GM12878 (cell line): ENCODE results near the gene CCS. TPM values are rescaled to one million over a fixed set of nuclear protein-coding genes. Genes with fewer than 3 reads are reported as not detected.

Experiments used
- ATAC-seq: fragments of 200-7000 bp; cut with Tn5 transposase; 3 replicates; pipeline ENCODE4 v1.9.1; 2020; ENCODE audit warnings: mild to moderate bottlenecking, moderate library complexity
- BruUV-seq: library from RNA; stranded (reverse); fragments of 400-500 nt; replicated peaks from 2 replicates; lab custom pipeline; 2021; lab: Mats Ljungman, UMichigan
- CTCF ChIA-PET: fragments of 300-600 bp; sonication (Branson Sonifier 250); formaldehyde crosslinking; extraction: SDS; loops from one replicate; lab custom pipeline; 2021; ENCODE audit warnings: inconsistent platforms; lab: Yijun Ruan, JAX
- POLR2A ChIA-PET: fragments of 350-600 bp; formaldehyde crosslinking; extraction: SDS; loops from one replicate; lab custom pipeline; 2021; ENCODE audit warnings: inconsistent platforms; lab: Charles Lee
- RAD21 ChIA-PET: fragments of 300-600 bp; sonication (Branson Sonifier 250); formaldehyde crosslinking; loops from one replicate; lab custom pipeline; 2023; ENCODE audit warnings: antibody characterized with exemption; ENCODE audit not compliant: unreplicated experiment; lab: Charles Lee
- SMC1A ChIA-PET: fragments of 300-600 bp; sonication (Branson Sonifier 250); formaldehyde crosslinking; loops from one replicate; lab custom pipeline; 2023; ENCODE audit not compliant: unreplicated experiment, uncharacterized antibody; lab: Charles Lee
- DNase-seq: peaks from one replicate; pipeline ENCODE4 v3.0.0-alpha.2; 2011; ENCODE audit warnings: low read depth, low spot score
- FAIRE-seq: peaks from 3 replicates; lab custom pipeline; 2011; peaks lifted over from hg19 to GRCh38; lab: Jason Lieb, UNC
- H2AFZ ChIP-seq: 2 replicates; pipeline ENCODE4 v1.6.0; 2011; ENCODE audit warnings: low read depth, low read length, control low read depth; ENCODE audit not compliant: control insufficient read depth
- H3K27ac ChIP-seq: 2 replicates; pipeline ENCODE4 v1.5.1; 2011; ENCODE audit warnings: control low read depth; ENCODE audit not compliant: control insufficient read depth, insufficient read depth
- H3K27me3 ChIP-seq, 2 experiments: replicated peaks in 1 of 2; 2 replicates each; pipeline versions ENCODE4 v1.6.0 to v1.6.1; 2011; ENCODE audit warnings: low read length in 1 of 2; ENCODE audit not compliant: control insufficient read depth in 2 of 2, insufficient read depth in 2 of 2
- H3K36me3 ChIP-seq, 2 experiments: 2 replicates each; pipeline ENCODE4 v1.5.1; 2011; ENCODE audit warnings: low read length in 1 of 2; ENCODE audit not compliant: control insufficient read depth in 2 of 2, insufficient read depth in 2 of 2
- H3K4me1 ChIP-seq: 2 replicates; pipeline ENCODE4 v1.6.1; 2011; ENCODE audit warnings: mild to moderate bottlenecking, low read length, moderate library complexity, mixed read lengths; ENCODE audit not compliant: control insufficient read depth, insufficient read depth
- H3K4me2 ChIP-seq: 2 replicates; pipeline ENCODE4 v1.6.0; 2011; ENCODE audit warnings: control low read depth; ENCODE audit not compliant: control insufficient read depth, insufficient read depth
- H3K4me3 ChIP-seq: fragments of 200-600 bp; sonication (generic); 2 replicates; pipeline ENCODE4 v1.5.1; 2016
- H3K79me2 ChIP-seq: 2 replicates; pipeline ENCODE4 v1.6.0; 2011; ENCODE audit warnings: low read length; ENCODE audit not compliant: control insufficient read depth, insufficient read depth
- H3K9ac ChIP-seq: 2 replicates; pipeline ENCODE4 v1.8.0; 2011; ENCODE audit warnings: low read length, control low read depth, mixed read lengths; ENCODE audit not compliant: control insufficient read depth, insufficient read depth
- H3K9me3 ChIP-seq: replicated peaks from 3 replicates; pipeline ENCODE4 v1.5.1; 2011; ENCODE audit warnings: mild to moderate bottlenecking, low read length; ENCODE audit not compliant: control insufficient read depth, insufficient read depth
- H4K20me1 ChIP-seq: 2 replicates; pipeline ENCODE4 v1.6.0; 2011; ENCODE audit not compliant: control insufficient read depth, insufficient read depth
- ATF7 ChIP-seq: fragments of 450-650 bp; IDR thresholded peaks from 2 replicates; pipeline ENCODE4 v1.6.1; 2016; ENCODE audit warnings: low read depth, mild to moderate bottlenecking
- IRF3 ChIP-seq: fragments of 450-650 bp; IDR thresholded peaks from 2 replicates; pipeline ENCODE4 v1.6.1; 2014; ENCODE audit warnings: mild to moderate bottlenecking
- RB1 ChIP-seq: fragments of 450-650 bp; formaldehyde crosslinking; IDR thresholded peaks from 2 replicates; pipeline ENCODE4 v1.6.1; 2017; ENCODE audit warnings: mild to moderate bottlenecking, borderline replicate concordance
- WGBS: methylation state at CpG from one replicate; pipeline ENCODE4 v1.1.6; 2016; ENCODE audit warnings: low lambda C conversion rate; ENCODE audit not compliant: insufficient replicate concordance, insufficient coverage; ENCODE audit errors: missing lambda C conversion rate; 5-methylcytosine and 5-hydroxymethylcytosine counted together
- in situ Hi-C: fragments of 300-500 bp; cut with MboI; formaldehyde crosslinking; loops from 9 replicates; pipeline ENCODE4 v1.14.3; 2018; ENCODE audit warnings: mixed read lengths
- intact Hi-C: fragments of 100-400 bp; cut with micrococcal nuclease; formaldehyde crosslinking; loops from one replicate; pipeline ENCODE4 v1.14.2; 2022; ENCODE audit not compliant: unreplicated experiment
- polyA plus RNA-seq, 11 experiments: library from polyadenylated mRNA; depleted of rRNA in 4 of 11; unstranded in 6 of 11; stranded (reverse) in 5 of 11; fragments of >200 nt; fragmentation: Nextera tagmentation in 4 of 11; fragmentation: Illumina TruSeq in 1 of 11; extraction: Ambion mirVana in 4 of 11; extraction: Trizol in 1 of 11; gene quantifications; 1 replicate in 1 of 11; 2 replicates in 10 of 11; pipeline versions ENCODE4 v1.2.1 to v1.2.3, GENCODE V29; 2011 to 2016; ENCODE audit warnings: inconsistent platforms in 2 of 11, missing spikeins in 2 of 11, low read depth in 1 of 11
- total RNA-seq, 4 experiments: library from RNA; depleted of rRNA in 3 of 4; stranded (reverse); fragments of >200 nt in 3 of 4; fragmentation: Illumina TruSeq in 1 of 4; extraction: Trizol in 1 of 4; gene quantifications; 2 replicates each; pipeline versions ENCODE4 v1.2.1 to v1.2.3, GENCODE V29; 2013 to 2021

The CCS gene
- total and polyA plus RNA-seq, 10 of the 15 experiments (the other 5 are each of a cell fraction or from before 2014, with no cell fraction given): 1.5 to 44.2 (median 30.6) TPM

- Histone ChIP-seq H3K4me1 (peaks cover 5% of the 10 kb centered on the region), H3K9ac (no peak overlapping the region), H2AFZ (no peak overlapping the region), H3K4me3 (no peak overlapping the region), H3K36me3 (no peaks in the 10 kb centered on the region), H3K4me2 (no peak overlapping the region), H4K20me1 (no peaks in the 10 kb centered on the region), H3K27ac (no peak overlapping the region), H3K27me3 (no peaks in the 10 kb centered on the region), H3K79me2 (peaks cover 2% of the 10 kb centered on the region), H3K9me3 (no peaks in the 10 kb centered on the region)
- intact Hi-C loops: no loop called here
- no peak for DNase-seq
- ChIA-PET POLR2A (interaction anchor here (0.8 kb wide), 1 partner anchor 105 kb away, joined by 3 read pairs; no protein-coding TSS in a partner anchor), RAD21 (interaction anchor here (0.5 kb wide), 1 partner anchor 148 kb away, joined by 3 read pairs; no protein-coding TSS in a partner anchor), CTCF (interaction anchor here (1.1 to 1.6 kb wide), 2 partner anchors 29 to 129 kb away, joined by 3 to 4 read pairs; partner anchors contain the start of gene RBM4B), SMC1A (no interaction called here)
- BruUV-seq: no TSS peak
- no peak for FAIRE-seq
- ATAC-seq: no peak
- no peak for TF ChIP-seq IRF3
- in situ Hi-C loops: no loop called here
- 70% methylated on average over 16 of the region's 16 CpGs for WGBS
Observed at GRCh38 chr11:66548774-66549630, 44.0 kb upstream of the CCS start.

DNA sequence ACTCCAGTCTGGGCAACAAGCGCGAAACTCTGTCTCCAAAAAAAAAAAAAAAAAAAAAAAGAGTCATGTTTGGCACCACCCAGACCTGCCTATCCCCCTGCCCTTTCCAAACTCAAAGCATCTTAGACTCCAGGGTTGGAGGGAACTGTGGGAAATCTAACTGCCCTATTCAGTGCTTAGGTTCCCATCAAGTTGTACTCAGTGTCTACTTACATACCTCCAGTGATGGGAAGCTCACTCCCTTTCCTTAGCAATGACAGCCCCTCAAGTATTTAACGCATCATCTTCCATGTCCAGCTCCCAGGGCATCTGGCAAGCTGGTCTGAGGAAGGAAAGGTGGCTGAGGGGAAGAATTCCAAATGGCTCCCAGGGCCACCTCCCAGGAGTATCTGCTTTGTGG is 43.3 kb upstream of the CCS start:
- CTCF ChIA-PET: interaction anchor here (1.1 kb wide), 1 partner anchor 28 kb away, joined by 3 read pairs; no protein-coding TSS in a partner anchor
- intact Hi-C loops: no loop called here
- Histone ChIP-seq H3K36me3 (no peaks in the 10 kb centered on the region), H2AFZ (no peak overlapping the region), H3K27me3 (no peaks in the 10 kb centered on the region), H3K27ac (no peak overlapping the region), H3K9ac (no peak overlapping the region), H3K79me2 (no peaks in the 10 kb centered on the region; the same call in 1 of the 2 replicates), H4K20me1 (no peaks in the 10 kb centered on the region), H3K9me3 (no peaks in the 10 kb centered on the region), H3K4me2 (no peak overlapping the region), H3K4me3 (no peak overlapping the region), H3K4me1 (no peaks in the 10 kb centered on the region)
- SMC1A ChIA-PET: no interaction called here
- RAD21 ChIA-PET: no interaction called here
- ATAC-seq (no peak), DNase-seq (no peak), FAIRE-seq (no peak)
- POLR2A ChIA-PET: no interaction called here
- WGBS: 86% methylated on average over 3 of the region's 3 CpGs
- TF ChIP-seq RB1 (no peak), ATF7 (no peak)
- in situ Hi-C loops: no loop called here
- no TSS peak for BruUV-seq
